ENCODE results near the gene ZC3H7A. TPM values are rescaled to one million over a fixed set of nuclear protein-coding genes. Genes with fewer than 3 reads are reported as not detected.
A peak's percentile ranks its signal among the peaks of the same experiment; 100 is the strongest.

Gene ZC3H7A
- total RNA-seq, 1 experiment from 2014 or later = 43.1 TPM

DNA sequence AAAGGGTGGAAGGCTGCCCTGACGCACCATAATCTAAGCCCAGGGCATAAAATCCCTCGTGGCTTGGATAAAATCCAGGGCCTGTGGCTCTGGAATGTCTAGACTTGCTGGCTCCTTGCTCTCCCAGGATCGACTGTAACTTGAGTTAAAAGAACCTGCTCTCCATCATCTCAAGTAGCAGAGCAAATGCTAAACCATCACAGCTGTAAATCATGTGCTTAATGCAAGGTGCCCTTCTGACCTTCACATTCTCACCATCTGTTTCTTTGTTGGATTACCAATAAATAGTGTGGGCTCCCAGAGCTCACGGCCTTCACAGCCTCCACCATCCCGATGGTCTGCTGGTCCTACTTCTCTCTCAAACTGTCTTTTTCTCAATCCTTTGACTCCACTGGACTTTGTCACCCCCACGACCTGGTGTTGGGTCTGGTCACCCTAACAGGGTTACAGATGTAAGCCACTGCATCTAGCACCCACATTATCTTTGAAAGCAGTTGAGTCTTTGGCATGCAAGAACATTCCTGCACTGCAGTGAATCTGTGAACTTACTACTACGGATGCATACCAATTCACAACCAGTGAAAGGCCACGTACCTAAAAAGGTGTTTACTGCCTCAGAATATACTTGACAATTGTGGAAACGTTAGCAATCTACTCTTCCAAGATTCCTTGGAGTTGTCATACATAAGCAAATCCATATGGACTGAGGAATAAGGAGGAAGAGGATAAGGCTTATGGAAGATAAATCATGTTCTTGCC, 39.0 kb upstream of the ZC3H7A start:
- H4K5ac ChIP-seq (ENCODE audit: insufficient read length, low read depth, low read length) = no peak overlapping the region
- H3K4me1 ChIP-seq (ENCODE audit: insufficient read depth, low read length) = no peaks in the 10 kb centered on the region
- no peak overlapping the region; a peak in 1 of 5 replicates for H3K4me3 Mint-ChIP-seq
- no peaks in the 10 kb centered on the region for H3K27me3 Mint-ChIP-seq (ENCODE audit: low read depth)
- H3K27ac ChIP-seq (ENCODE audit: insufficient read length, low read depth, low read length) = peak overlapping the region; percentile 63
- no peak overlapping the region for H3K4ac ChIP-seq (ENCODE audit: low read depth, low read length)
- H3K9me3 ChIP-seq (ENCODE audit: control insufficient read depth, low read depth, low read length) = no peaks in the 10 kb centered on the region
- no peaks in the 10 kb centered on the region for H3K79me1 ChIP-seq (ENCODE audit: insufficient read depth, low read depth, low read length, poor library complexity, severe bottlenecking)
- no peak overlapping the region for H2BK12ac ChIP-seq (ENCODE audit: insufficient read length, low read depth, low read length)
- no peak overlapping the region for H2AFZ ChIP-seq (ENCODE audit: low read length)
- no peak for DNase-seq
- no peak overlapping the region for H3K23ac ChIP-seq (ENCODE audit: insufficient read length, low read depth, low read length)
- no CpG with 5 or more reads among the region's 9 CpGs for WGBS (ENCODE audit: extremely low coverage, insufficient read length, low lambda C conversion rate)
- no peaks in the 10 kb centered on the region for H3K79me2 ChIP-seq (ENCODE audit: insufficient read depth, low read length)
- no peak overlapping the region for H4K8ac ChIP-seq (replicated peaks; ENCODE audit: insufficient read length, low read depth, low read length)
- no peak overlapping the region for H3T11ph ChIP-seq (ENCODE audit: low read length)
- peak overlapping the region; percentile 73 to 94 (median 89) for H3K27ac Mint-ChIP-seq
- H2BK120ac ChIP-seq (ENCODE audit: low read depth, low read length, poor library complexity, severe bottlenecking) = no peak overlapping the region
- no peak overlapping the region for H2BK15ac ChIP-seq (ENCODE audit: low read depth, low read length)
- no peak overlapping the region for H2BK5ac ChIP-seq (ENCODE audit: insufficient read length, low read length)
- H3K9me3 Mint-ChIP-seq = no peaks in the 10 kb centered on the region; a peak in 1 of 5 replicates
- no peak overlapping the region for H4K91ac ChIP-seq (ENCODE audit: insufficient read length, low read depth, low read length)
- H2AK5ac ChIP-seq (ENCODE audit: insufficient read length, low read length) = no peak overlapping the region
- peaks cover 9 to 12% of the 10 kb centered on the region in 2 experiments for H3K4me1 Mint-ChIP-seq
- peaks cover 27 to 53% (median 45%) of the 10 kb centered on the region in 3 experiments for H3K36me3 Mint-ChIP-seq (ENCODE audit: insufficient read depth in 1 of 3, low read depth in 3 of 3)
- TF ChIP-seq, protein P1, sequence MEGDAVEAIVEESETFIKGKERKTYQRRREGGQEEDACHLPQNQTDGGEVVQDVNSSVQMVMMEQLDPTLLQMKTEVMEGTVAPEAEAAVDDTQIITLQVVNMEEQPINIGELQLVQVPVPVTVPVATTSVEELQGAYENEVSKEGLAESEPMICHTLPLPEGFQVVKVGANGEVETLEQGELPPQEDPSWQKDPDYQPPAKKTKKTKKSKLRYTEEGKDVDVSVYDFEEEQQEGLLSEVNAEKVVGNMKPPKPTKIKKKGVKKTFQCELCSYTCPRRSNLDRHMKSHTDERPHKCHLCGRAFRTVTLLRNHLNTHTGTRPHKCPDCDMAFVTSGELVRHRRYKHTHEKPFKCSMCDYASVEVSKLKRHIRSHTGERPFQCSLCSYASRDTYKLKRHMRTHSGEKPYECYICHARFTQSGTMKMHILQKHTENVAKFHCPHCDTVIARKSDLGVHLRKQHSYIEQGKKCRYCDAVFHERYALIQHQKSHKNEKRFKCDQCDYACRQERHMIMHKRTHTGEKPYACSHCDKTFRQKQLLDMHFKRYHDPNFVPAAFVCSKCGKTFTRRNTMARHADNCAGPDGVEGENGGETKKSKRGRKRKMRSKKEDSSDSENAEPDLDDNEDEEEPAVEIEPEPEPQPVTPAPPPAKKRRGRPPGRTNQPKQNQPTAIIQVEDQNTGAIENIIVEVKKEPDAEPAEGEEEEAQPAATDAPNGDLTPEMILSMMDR (conservative IDR thresholded peaks at IDR 0.05) = no peak
- no peak overlapping the region for H3K56ac ChIP-seq (ENCODE audit: insufficient read length, low read depth, low read length)
- H4K20me1 ChIP-seq (ENCODE audit: control insufficient read depth, insufficient read depth, insufficient read length) = peaks cover 2% of the 10 kb centered on the region
- H3K23me2 ChIP-seq (ENCODE audit: insufficient read length, low read depth, low read length, poor library complexity, severe bottlenecking) = no peaks in the 10 kb centered on the region
- H2BK20ac ChIP-seq (ENCODE audit: low read depth, low read length, poor library complexity, severe bottlenecking) = no peak overlapping the region
- H3K27me3 ChIP-seq (ENCODE audit: insufficient read depth, low read length) = no peaks in the 10 kb centered on the region
- H3K18ac ChIP-seq (ENCODE audit: insufficient read length, low read depth, low read length) = no peak overlapping the region
- H3K4me2 ChIP-seq (ENCODE audit: insufficient read depth, insufficient read length, low read length) = no peak overlapping the region
- no peak overlapping the region for H3K9ac ChIP-seq (ENCODE audit: extremely low read depth, insufficient read length, low read length)
- no peak overlapping the region for H3K14ac ChIP-seq (ENCODE audit: insufficient read depth, low read length)
